IMR-90 (cell line): ENCODE measurements around the gene ANKRD9. TPM values are rescaled to one million over a fixed set of nuclear protein-coding genes. Genes with fewer than 3 reads are reported as not detected.

Source experiments
- ATAC-seq: fragments of 200-7000 bp; cut with Tn5 transposase; 2 replicates; pipeline ENCODE4 v1.9.1; 2020; ENCODE audit warnings: low read depth, mild to moderate bottlenecking, moderate library complexity
- BruUV-seq: library from RNA; stranded (reverse); fragments of 400-500 nt; replicated peaks from 2 replicates; lab custom pipeline; 2021; lab: Mats Ljungman, UMichigan
- CTCF ChIA-PET: fragments of 300-600 bp; formaldehyde crosslinking; extraction: SDS; loops from one replicate; lab custom pipeline; 2021; ENCODE audit warnings: antibody characterized with exemption; lab: Yijun Ruan, JAX
- POLR2A ChIA-PET: fragments of 300-600 bp; sonication (Branson Sonifier 250); formaldehyde crosslinking; loops from one replicate; lab custom pipeline; 2022; ENCODE audit warnings: antibody characterized with exemption; ENCODE audit not compliant: unreplicated experiment; lab: Charles Lee
- DNase-seq: peaks from one replicate; pipeline ENCODE4 v3.0.0; 2013
- H2AFZ ChIP-seq: replicated peaks from 2 replicates; pipeline ENCODE3; 2013; ENCODE audit warnings: low read length, mild to moderate bottlenecking; ENCODE audit not compliant: poor library complexity
- H2AK5ac ChIP-seq: 2 replicates; pipeline ENCODE4 v1.6.1; 2013; ENCODE audit warnings: low read depth, low read length, inconsistent platforms
- H2AK9ac ChIP-seq: replicated peaks from 2 replicates; pipeline ENCODE3; 2013; ENCODE audit warnings: mild to moderate bottlenecking, low read depth, low read length, moderate library complexity; ENCODE audit not compliant: poor library complexity
- H2BK120ac ChIP-seq: 2 replicates; pipeline ENCODE4 v1.6.1; 2013; ENCODE audit warnings: low read depth, low read length, inconsistent platforms
- H2BK15ac ChIP-seq: 3 replicates; pipeline ENCODE4 v1.6.1; 2013; ENCODE audit warnings: low read depth, low read length, inconsistent platforms
- H2BK20ac ChIP-seq: 2 replicates; pipeline ENCODE4 v1.6.1; 2013; ENCODE audit warnings: low read depth, mild to moderate bottlenecking, inconsistent platforms, low read length, moderate library complexity
- H2BK5ac ChIP-seq: 2 replicates; pipeline ENCODE4 v1.6.1; 2013; ENCODE audit warnings: mild to moderate bottlenecking, low read depth, low read length, inconsistent platforms; ENCODE audit not compliant: poor library complexity, severe bottlenecking
- H3K14ac ChIP-seq: replicated peaks from 2 replicates; pipeline ENCODE4 v1.6.1; 2013; ENCODE audit warnings: low read depth, low read length, inconsistent platforms
- H3K18ac ChIP-seq: 2 replicates; pipeline ENCODE4 v1.6.1; 2013; ENCODE audit warnings: low read depth, low read length, control low read depth
- H3K23ac ChIP-seq: 2 replicates; pipeline ENCODE4 v1.6.1; 2013; ENCODE audit warnings: low read depth, low read length, inconsistent platforms
- H3K27ac ChIP-seq: 2 replicates; pipeline ENCODE4 v1.5.1; 2013; ENCODE audit warnings: mild to moderate bottlenecking, control low read depth, low read length; ENCODE audit not compliant: insufficient read depth
- H3K27me3 ChIP-seq: 2 replicates; pipeline ENCODE4 v1.6.1; 2013; ENCODE audit warnings: low read length; ENCODE audit not compliant: control insufficient read depth, insufficient read depth
- H3K36me3 ChIP-seq: 2 replicates; pipeline ENCODE4 v1.6.1; 2013; ENCODE audit warnings: low read length, mixed read lengths; ENCODE audit not compliant: control insufficient read depth, insufficient read depth
- H3K4ac ChIP-seq: 2 replicates; pipeline ENCODE4 v1.6.1; 2013; ENCODE audit warnings: low read depth, low read length, inconsistent platforms
- H3K4me1 ChIP-seq: 2 replicates; pipeline ENCODE4 v1.6.1; 2013; ENCODE audit warnings: low read length, mixed read lengths; ENCODE audit not compliant: control insufficient read depth, insufficient read depth
- H3K4me2 ChIP-seq: 2 replicates; pipeline ENCODE4 v1.6.1; 2013; ENCODE audit warnings: low read depth, mild to moderate bottlenecking, control low read depth, low read length, moderate library complexity
- H3K4me3 ChIP-seq: 2 replicates; pipeline ENCODE4 v1.5.1; 2013; ENCODE audit warnings: low read depth, mild to moderate bottlenecking, control low read depth, low read length, moderate library complexity; ENCODE audit not compliant: insufficient read depth
- H3K56ac ChIP-seq: 2 replicates; pipeline ENCODE4 v1.6.1; 2013; ENCODE audit warnings: low read length, inconsistent platforms; ENCODE audit not compliant: insufficient read depth; ENCODE audit errors: extremely low read depth
- H3K79me1 ChIP-seq, 2 experiments: 2 replicates each; pipeline ENCODE4 v1.6.1; 2013; ENCODE audit warnings: low read length in 2 of 2, inconsistent platforms in 1 of 2, low read depth in 1 of 2
- H3K9ac ChIP-seq: 2 replicates; pipeline ENCODE4 v1.6.1; 2013; ENCODE audit warnings: low read depth, low read length, control low read depth
- H3K9me1 ChIP-seq: 2 replicates; pipeline ENCODE4 v1.6.1; 2013; ENCODE audit warnings: low read length, inconsistent platforms; ENCODE audit not compliant: insufficient read depth
- H3K9me3 ChIP-seq: 2 replicates; pipeline ENCODE4 v1.6.1; 2013; ENCODE audit warnings: low read length; ENCODE audit not compliant: control insufficient read depth, insufficient read depth
- H4K20me1 ChIP-seq: 2 replicates; pipeline ENCODE4 v1.6.1; 2013; ENCODE audit warnings: low read length, inconsistent platforms; ENCODE audit not compliant: insufficient read depth
- H4K5ac ChIP-seq: 2 replicates; pipeline ENCODE4 v1.6.1; 2013; ENCODE audit warnings: mild to moderate bottlenecking, low read depth, low read length, control low read depth
- H4K8ac ChIP-seq, 2 experiments: 2 replicates each; pipeline ENCODE4 v1.6.1; 2013; ENCODE audit warnings: low read depth in 2 of 2, low read length in 2 of 2, control low read depth in 1 of 2, inconsistent platforms in 1 of 2
- H4K91ac ChIP-seq: 2 replicates; pipeline ENCODE4 v1.6.1; 2013; ENCODE audit warnings: low read depth, low read length, inconsistent platforms; ENCODE audit not compliant: insufficient read depth
- BHLHE40 ChIP-seq: fragments of 150-350 bp; IDR thresholded peaks from 2 replicates; pipeline ENCODE4 v1.6.1; 2016; ENCODE audit warnings: mild to moderate bottlenecking, low read depth, low read length
- CTCF ChIP-seq: conservative IDR thresholded peaks from 2 replicates; pipeline ENCODE4 v1.5.1; 2012; ENCODE audit warnings: mild to moderate bottlenecking, low read depth, low read length, improper control_type of control experiment
- RFX5 ChIP-seq: IDR thresholded peaks from 2 replicates; pipeline ENCODE4 v1.8.0; 2012; ENCODE audit warnings: low read depth, mild to moderate bottlenecking, low read length, moderate library complexity
- SMC3 ChIP-seq: fragments of 150-350 bp; IDR thresholded peaks from 2 replicates; pipeline ENCODE4 v1.6.1; 2016; ENCODE audit warnings: low read depth, mild to moderate bottlenecking, antibody characterized with exemption, low read length, moderate library complexity
- WGBS, 2 experiments: methylation state at CpG; one replicate each; pipeline versions ENCODE4 v1.1.5 to v1.1.7; 2013; ENCODE audit warnings: missing lambda C conversion rate in 2 of 2; ENCODE audit not compliant: insufficient read length in 1 of 2; ENCODE audit errors: extremely low coverage in 2 of 2; 5-methylcytosine and 5-hydroxymethylcytosine counted together
- dilution Hi-C: fragments of 300-500 bp; cut with HindIII; formaldehyde crosslinking; loops from one replicate; pipeline ENCODE4 v1.14.3; 2018; ENCODE audit warnings: low sequenced_read_pairs; ENCODE audit not compliant: unreplicated experiment
- in situ Hi-C: fragments of 300-500 bp; cut with MboI; formaldehyde crosslinking; loops from 3 replicates; pipeline ENCODE4 v1.14.3; 2019; ENCODE audit warnings: low sequenced_read_pairs, inconsistent platforms, mixed read lengths
- intact Hi-C: fragments of 100-400 bp; cut with micrococcal nuclease; formaldehyde crosslinking; loops from 2 replicates; pipeline ENCODE4 v1.10.0; 2022
- polyA plus RNA-seq, 3 experiments: library from polyadenylated mRNA; depleted of rRNA; stranded (reverse); fragments of >200 nt; gene quantifications; 2 replicates each; pipeline ENCODE4 v1.2.3, GENCODE V29; 2012; ENCODE audit warnings: low replicate concordance in 1 of 3
- total RNA-seq: library from RNA; depleted of rRNA; stranded (reverse); fragments of >200 nt; gene quantifications from 2 replicates; pipeline ENCODE4 v1.2.3, GENCODE V29; 2012

The ANKRD9 gene
- total and polyA plus RNA-seq, 2 of the 4 experiments (the other 2 are of a cell fraction): 3.9 to 15.7 TPM

DNA sequence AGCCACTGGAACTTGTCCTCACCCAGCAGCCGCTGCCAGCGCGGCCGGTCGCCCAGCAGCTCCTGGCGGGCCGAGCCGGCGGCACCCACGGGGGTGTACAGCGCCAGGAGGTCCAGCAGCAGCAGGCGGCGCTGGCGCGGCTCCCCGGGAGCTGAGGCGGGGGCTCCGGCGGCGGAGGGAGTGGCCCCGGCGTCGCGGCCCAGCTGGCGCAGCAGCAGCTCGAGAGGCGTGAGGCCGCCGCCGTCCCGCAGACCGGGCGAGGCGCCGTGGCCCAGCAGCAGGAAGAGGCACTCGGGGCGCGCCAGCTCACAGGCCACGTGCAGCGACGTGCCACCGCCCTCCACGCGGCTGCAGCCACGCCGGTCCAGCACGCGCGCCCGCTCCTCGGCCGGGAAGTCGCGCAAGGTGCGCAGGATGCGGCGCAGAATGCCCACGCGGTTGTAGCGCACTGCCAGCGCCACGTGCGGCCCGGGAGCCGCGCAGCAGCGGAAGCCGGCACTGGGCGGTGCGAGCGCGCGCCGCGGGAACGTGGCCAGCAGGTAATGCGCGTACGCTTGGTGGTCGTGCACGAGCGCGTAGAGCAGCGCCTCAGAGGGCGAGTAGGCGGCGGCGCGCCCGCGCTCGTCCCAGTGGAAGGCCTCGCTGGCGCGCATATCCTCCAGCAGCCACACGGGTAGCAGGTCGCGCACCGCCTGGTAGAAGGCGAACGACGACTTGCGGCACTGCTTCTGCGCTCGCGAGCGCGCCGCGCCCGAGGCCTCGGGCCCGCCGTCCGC, 2.3 kb downstream of the ANKRD9 start:
- dilution Hi-C loops: no loop called here
- Histone ChIP-seq H3K9me3 (no peaks in the 10 kb centered on the region), H3K36me3 (peaks cover 12% of the 10 kb centered on the region), H2BK20ac (no peak overlapping the region), H4K91ac (no peak overlapping the region), H4K20me1 (no peaks in the 10 kb centered on the region), H2AFZ (no peak overlapping the region), H3K4me1 (peaks cover 8% of the 10 kb centered on the region), H3K4ac (no peak overlapping the region), H3K9me1 (peaks cover 6% of the 10 kb centered on the region; the same call in 1 of the 2 replicates), H3K18ac (no peak overlapping the region), H3K27me3 (no peaks in the 10 kb centered on the region), H4K8ac (no peak overlapping the region), H4K5ac (no peak overlapping the region), H2AK5ac (no peak overlapping the region), H3K9ac (no peak overlapping the region), H3K56ac (no peak overlapping the region), H3K79me1 (peaks cover 11 to 12% of the 10 kb centered on the region in 2 experiments), H2BK15ac (no peak overlapping the region), H3K27ac (no peak overlapping the region), H2AK9ac (no peak overlapping the region), H2BK5ac (no peak overlapping the region), H3K4me2 (no peak overlapping the region), H3K14ac (no peak overlapping the region), H2BK120ac (no peak overlapping the region), H3K4me3 (no peak overlapping the region), H3K23ac (no peak overlapping the region)
- POLR2A ChIA-PET: no interaction called here
- intact Hi-C loops: no loop called here
- BruUV-seq: no TSS peak
- no peak for DNase-seq
- in situ Hi-C loops: no loop called here
- CTCF ChIA-PET: no interaction called here
- no peak for TF ChIP-seq RFX5
- TF ChIP-seq SMC3: no peak
- no peak for TF ChIP-seq BHLHE40
- no peak for TF ChIP-seq CTCF
- ATAC-seq: no peak
- WGBS, 2 experiments: 87% methylated on average over 83 of the region's 115 CpGs; no CpG with 5 or more reads in 1 of the 2 experiments
